Thyroid gland (tissue), 4 donors: Measurements from ENCODE around the gene FBLN5. TPM values are rescaled to one million over a fixed set of nuclear protein-coding genes. Genes with fewer than 3 reads are reported as not detected.

ENCODE experiments used
- DNase-seq, 2 donors: peaks; one replicate each; pipeline ENCODE4 v3.0.0-alpha.2; 2019
- H3K27ac ChIP-seq, 3 donors: fragments of 200-600 bp; sonication (generic); 1 replicate in 2 of 3; 2 replicates in 1 of 3; pipeline ENCODE4 v1.5.1; 2016 to 2019; ENCODE audit warnings: mild to moderate bottlenecking in 1 of 3, moderate library complexity in 1 of 3
- H3K27me3 ChIP-seq: fragments of 200-600 bp; sonication (generic); one replicate; pipeline ENCODE4 v1.5.1; 2019
- H3K36me3 ChIP-seq, 2 donors: fragments of 200-600 bp; sonication (generic); one replicate each; pipeline ENCODE4 v1.5.1; 2016 to 2019
- H3K4me1 ChIP-seq, 2 donors: fragments of 200-600 bp; sonication (generic); one replicate each; pipeline ENCODE4 v1.5.1; 2017 to 2019
- H3K4me3 ChIP-seq, 3 donors: fragments of 200-600 bp; sonication (generic); replicated peaks in 1 of 3; 1 replicate in 2 of 3; 2 replicates in 1 of 3; pipeline ENCODE4 v1.5.1; 2016; ENCODE audit warnings: mild to moderate bottlenecking in 1 of 3
- H3K9me3 ChIP-seq: fragments of 200-600 bp; sonication (generic); one replicate; pipeline ENCODE4 v1.5.1; 2017
- POLR2A ChIP-seq, 2 donors: fragments of 450-650 bp; IDR thresholded peaks; one replicate each; pipeline ENCODE4 v1.6.1; 2017; ENCODE audit warnings: antibody characterized with exemption in 2 of 2, mild to moderate bottlenecking in 2 of 2, moderate library complexity in 1 of 2
- WGBS, 2 donors: methylation state at CpG; one replicate each; pipeline ENCODE4 v1.1.5; 2017; 5-methylcytosine and 5-hydroxymethylcytosine counted together
- intact Hi-C: fragments of 100-400 bp; cut with DNase I; formaldehyde crosslinking; loops from one replicate; pipeline ENCODE4 v1.15.1; 2023
- total RNA-seq, 4 donors: library from RNA; depleted of rRNA; stranded (reverse); fragments of >200 nt; gene quantifications; one replicate each; pipeline ENCODE4 v1.2.3, GENCODE V29; 2016
- TF ChIP-seq, protein P1 (sequence below), 6 experiments: fragments of 200-600 bp in 3 of 6; fragments of 450-650 bp in 3 of 6; sonication (generic) in 3 of 6; IDR thresholded peaks; one replicate each; pipeline ENCODE4 v1.5.1; 2016 to 2019; ENCODE audit warnings: antibody characterized with exemption in 6 of 6, mild to moderate bottlenecking in 2 of 6, inconsistent platforms in 1 of 6, moderate library complexity in 1 of 6

FBLN5 gene
- total RNA-seq, 4 donors from 2014 or later, result 71.5 to 110 (median 86.4) TPM

DNA sequence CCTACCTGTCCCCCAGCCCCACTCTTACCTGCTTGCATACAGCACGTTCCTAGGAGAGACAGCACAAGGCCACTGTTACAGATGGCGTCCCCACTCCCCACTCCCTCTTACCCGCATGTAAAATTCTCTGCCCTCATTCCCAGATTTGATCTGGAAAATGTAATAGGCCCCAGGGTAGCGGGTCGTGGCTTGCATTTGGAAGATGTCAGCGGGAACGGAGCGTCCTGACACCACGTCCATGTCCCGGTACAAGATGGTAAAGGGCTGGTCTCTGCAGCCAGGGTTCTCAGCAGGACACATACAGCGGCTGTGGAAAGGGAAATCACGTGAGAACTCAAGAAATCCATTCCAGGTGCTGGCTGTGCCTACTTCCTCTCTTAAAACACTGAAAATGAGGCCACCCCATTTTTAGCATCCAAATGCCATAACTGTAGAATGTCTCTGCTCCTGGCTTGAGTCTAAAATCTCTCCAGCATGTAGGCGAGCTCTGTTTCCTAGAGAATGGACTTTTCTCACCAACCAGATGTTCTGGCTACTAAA is 70.0 kb downstream of the FBLN5 start:
- Histone ChIP-seq H3K9me3 (no peaks in the 10 kb centered on the region), H3K4me3 (no peak overlapping the region), H3K27ac (no peak overlapping the region), H3K27me3 (no peaks in the 10 kb centered on the region), H3K4me1 (peaks cover 11 to 20% of the 10 kb centered on the region in 2 donors), H3K36me3 (no peaks in the 10 kb centered on the region)
- DNase-seq, result no peak
- intact Hi-C loops, result no loop called here
- 86 to 89% methylated on average over 13 of the region's 13 CpGs for WGBS, 2 donors
- TF ChIP-seq, protein P1, sequence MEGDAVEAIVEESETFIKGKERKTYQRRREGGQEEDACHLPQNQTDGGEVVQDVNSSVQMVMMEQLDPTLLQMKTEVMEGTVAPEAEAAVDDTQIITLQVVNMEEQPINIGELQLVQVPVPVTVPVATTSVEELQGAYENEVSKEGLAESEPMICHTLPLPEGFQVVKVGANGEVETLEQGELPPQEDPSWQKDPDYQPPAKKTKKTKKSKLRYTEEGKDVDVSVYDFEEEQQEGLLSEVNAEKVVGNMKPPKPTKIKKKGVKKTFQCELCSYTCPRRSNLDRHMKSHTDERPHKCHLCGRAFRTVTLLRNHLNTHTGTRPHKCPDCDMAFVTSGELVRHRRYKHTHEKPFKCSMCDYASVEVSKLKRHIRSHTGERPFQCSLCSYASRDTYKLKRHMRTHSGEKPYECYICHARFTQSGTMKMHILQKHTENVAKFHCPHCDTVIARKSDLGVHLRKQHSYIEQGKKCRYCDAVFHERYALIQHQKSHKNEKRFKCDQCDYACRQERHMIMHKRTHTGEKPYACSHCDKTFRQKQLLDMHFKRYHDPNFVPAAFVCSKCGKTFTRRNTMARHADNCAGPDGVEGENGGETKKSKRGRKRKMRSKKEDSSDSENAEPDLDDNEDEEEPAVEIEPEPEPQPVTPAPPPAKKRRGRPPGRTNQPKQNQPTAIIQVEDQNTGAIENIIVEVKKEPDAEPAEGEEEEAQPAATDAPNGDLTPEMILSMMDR (IDR thresholded peaks at IDR 0.05), result no peak
- TF ChIP-seq POLR2A (IDR thresholded peaks at IDR 0.05), result no peak

DNA sequence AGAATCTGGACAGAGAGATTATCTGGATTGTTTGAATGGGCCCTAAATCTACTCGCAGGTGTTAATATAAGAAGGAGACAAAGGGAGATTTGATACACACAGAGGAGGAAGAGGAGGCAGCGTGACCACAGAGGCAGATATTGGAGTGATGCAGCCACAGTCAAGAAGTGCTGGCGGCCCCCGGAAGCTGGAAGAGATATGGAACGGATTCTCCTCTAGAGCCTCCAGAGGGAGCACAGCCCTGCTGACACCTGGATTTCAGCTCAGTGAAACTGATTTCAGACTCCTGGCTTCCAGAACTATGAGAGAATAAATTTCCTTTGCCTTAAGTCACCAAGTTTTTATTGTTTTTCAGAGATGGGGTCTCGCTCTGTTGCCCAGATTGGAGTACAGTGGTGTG is 71.0 kb downstream of the FBLN5 start:
- Histone ChIP-seq H3K9me3 (no peaks in the 10 kb centered on the region), H3K27me3 (no peaks in the 10 kb centered on the region), H3K27ac (no peak overlapping the region), H3K4me1 (peaks cover 15 to 24% of the 10 kb centered on the region in 2 donors), H3K4me3 (no peak overlapping the region), H3K36me3 (no peaks in the 10 kb centered on the region)
- no peak for TF ChIP-seq POLR2A (IDR thresholded peaks at IDR 0.05)
- TF ChIP-seq, protein P1 (IDR thresholded peaks at IDR 0.05), result no peak
- intact Hi-C loops, result no loop called here
- WGBS, 2 donors, result 94 to 95% methylated on average over 6 of the region's 6 CpGs
- no peak for DNase-seq

DNA sequence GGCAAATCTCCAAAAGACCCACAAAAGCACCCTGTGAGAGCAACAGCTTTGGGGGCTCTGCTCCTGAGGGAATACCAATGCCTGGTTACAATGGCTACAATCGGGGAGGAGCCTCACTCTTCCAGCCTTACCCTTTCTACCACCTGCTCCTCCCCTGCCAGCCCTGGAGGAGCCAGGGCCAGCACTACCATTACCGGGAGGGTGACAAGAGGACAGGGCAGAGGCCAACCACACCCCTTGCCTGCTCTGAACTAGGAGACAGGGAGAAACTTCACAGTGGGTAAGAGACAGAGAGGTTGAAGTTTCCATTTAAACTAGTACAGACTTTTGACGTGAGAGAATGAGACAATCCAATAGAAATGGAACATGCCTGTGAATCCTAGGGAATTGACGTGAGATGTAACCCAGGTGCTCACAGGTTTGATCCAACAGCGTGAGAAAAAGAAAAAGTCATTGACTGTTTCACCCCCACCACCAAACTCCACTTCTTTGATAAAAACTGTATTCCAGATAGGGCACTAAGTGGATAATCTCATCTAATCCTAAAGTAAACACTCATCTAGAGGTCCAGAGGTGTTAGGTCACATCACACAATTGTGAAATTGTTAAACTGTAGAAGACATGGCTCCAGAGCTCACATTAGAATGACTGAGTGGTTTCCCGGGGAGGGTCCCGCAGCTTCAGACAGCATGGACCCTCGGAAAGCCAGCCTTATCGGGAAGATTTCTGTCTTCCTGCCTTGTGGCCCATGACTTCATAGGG is 71.8 kb downstream of the FBLN5 start:
- no peak for TF ChIP-seq POLR2A (IDR thresholded peaks at IDR 0.05)
- TF ChIP-seq, protein P1 (IDR thresholded peaks at IDR 0.05), result no peak
- Histone ChIP-seq H3K27me3 (no peaks in the 10 kb centered on the region), H3K27ac (no peak overlapping the region), H3K4me1 (peaks cover 15 to 24% of the 10 kb centered on the region in 2 donors), H3K36me3 (no peaks in the 10 kb centered on the region), H3K9me3 (no peaks in the 10 kb centered on the region), H3K4me3 (no peak overlapping the region)
- WGBS, 2 donors, result 90 to 92% methylated on average over 9 of the region's 9 CpGs
- no peak for DNase-seq
- intact Hi-C loops, result no loop called here

DNA sequence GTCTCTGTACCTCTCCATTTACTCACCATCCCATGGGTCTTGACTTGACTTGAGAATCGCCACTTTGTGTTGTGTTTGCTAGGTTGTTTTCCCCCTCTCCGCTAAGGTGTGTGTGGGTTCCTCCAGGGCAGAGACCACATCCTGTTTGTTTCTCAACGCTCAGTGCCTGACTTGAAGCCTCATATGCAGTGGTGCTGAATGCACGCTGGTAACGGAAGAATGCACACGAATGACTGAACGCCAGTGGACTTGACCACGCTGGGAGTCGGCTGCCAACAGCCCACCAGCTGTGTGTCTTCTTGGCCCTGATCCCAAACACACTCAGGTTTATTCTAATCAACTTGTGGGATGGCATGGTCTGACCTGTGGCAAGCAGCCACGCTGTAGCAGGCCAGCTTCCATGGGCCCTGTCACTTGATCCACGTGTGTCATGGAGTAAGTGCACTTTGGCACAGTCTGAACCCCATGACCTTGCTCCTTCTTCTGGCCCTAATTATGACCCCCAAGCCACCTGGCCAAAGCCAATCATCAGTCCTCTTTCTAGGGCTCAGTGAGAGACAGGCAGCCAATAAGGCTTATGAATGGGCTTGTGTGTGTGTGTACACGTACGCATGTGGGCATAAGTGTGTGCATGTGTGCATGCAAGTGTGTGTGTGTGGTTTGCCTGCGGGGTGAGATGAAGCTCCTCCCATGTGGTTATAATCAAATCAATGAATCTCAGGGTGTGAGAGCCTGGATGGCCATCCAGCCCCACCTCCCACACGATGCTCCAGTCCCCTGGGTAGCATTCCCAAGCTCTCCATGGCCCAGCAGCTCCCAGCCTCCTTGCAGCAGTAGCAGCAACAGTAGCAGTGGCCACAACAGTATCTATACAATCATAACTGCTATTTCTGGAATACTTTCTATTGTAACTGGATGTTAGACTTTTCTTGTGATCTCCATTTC is 73.8 kb downstream of the FBLN5 start:
- 40 to 61% methylated on average over 13 of the region's 15 CpGs for WGBS, 2 donors
- H3K27ac ChIP-seq, result peak overlapping the region in 1 of 3 donors; percentile 3
- intact Hi-C loops, result no loop called here
- peaks cover 15 to 24% of the 10 kb centered on the region in 2 donors for H3K4me1 ChIP-seq
- H3K36me3 ChIP-seq, result no peaks in the 10 kb centered on the region
- no peak for TF ChIP-seq POLR2A (IDR thresholded peaks at IDR 0.05)
- TF ChIP-seq, protein P1 (IDR thresholded peaks at IDR 0.05), result no peak
- DNase-seq, result peak; percentile 72 to 74
- no peaks in the 10 kb centered on the region for H3K9me3 ChIP-seq
- no peak overlapping the region for H3K4me3 ChIP-seq
- H3K27me3 ChIP-seq, result no peaks in the 10 kb centered on the region
